HPDE6-E6E7 (cell line): ENCODE results near the gene C16orf95.
A peak's percentile ranks its signal among the peaks of the same experiment; 100 is the strongest.
"Not testable (repeated sequence)": the region's sequence is repeated elsewhere in the genome, so short reads cannot be mapped to it uniquely, and the experiment has no call there.

Source experiments
- DNase-seq: peaks from one replicate; pipeline ENCODE4 v3.0.0; 2011; ENCODE audit warnings: missing footprints; ENCODE audit errors: extremely low spot score

Gene C16orf95

DNA sequence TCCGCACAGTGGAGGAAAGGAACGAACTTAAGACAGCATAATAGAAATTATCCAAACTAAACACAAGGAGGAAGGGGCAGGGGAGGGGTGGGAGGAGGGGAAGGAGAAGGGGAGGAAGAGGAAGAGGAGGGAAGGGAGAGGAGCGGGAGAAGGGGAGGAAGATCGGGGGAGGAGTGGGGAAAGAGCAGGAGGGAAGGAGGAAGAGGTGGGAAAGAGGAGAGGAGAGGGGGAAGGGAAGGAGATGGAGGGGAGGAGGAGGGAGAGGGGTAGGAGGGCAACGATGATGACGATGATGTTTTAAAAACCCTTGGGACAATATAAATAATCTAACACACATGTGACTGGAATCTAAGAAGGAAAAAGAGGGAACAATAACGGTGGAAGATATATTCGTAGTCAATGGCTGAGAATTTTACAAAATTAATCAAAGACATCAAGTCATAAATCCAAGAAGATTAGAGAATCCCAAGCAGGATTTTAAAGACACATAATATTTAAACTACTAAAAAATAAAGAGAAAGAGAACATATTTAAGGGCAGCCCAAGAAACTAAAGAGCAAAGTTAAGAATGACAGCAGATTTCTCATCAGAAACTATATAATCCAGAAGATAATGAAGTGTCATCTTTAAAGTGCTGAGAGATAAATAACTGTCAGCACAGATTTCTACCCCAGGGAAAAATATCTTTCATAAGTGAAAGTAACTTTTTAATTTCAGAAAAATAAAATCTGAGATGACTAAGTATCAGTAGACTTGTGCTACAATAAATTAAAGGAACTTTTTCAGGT is 30.2 kb downstream of the C16orf95 start:
- no peak for DNase-seq

DNA sequence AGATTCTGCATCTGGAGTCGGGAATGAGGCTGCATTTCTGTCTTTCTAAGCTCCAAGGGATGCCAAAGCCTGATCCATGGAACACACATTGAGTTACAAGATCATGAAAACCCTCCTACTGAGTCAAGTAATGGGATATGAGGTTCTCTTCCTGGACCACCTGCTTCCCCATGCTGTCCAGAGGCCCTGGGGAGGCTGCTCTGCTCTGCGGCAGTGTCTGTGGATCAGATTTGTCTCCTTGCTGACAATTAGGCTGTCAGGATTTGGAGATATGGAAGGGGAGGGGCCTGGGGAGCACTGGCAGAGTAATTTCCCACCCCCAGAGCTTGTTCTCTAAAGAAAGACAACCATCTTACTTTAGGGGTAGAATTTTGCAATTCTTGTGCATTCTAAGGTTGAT is 33.0 kb downstream of the C16orf95 start:
- DNase-seq: no peak

DNA sequence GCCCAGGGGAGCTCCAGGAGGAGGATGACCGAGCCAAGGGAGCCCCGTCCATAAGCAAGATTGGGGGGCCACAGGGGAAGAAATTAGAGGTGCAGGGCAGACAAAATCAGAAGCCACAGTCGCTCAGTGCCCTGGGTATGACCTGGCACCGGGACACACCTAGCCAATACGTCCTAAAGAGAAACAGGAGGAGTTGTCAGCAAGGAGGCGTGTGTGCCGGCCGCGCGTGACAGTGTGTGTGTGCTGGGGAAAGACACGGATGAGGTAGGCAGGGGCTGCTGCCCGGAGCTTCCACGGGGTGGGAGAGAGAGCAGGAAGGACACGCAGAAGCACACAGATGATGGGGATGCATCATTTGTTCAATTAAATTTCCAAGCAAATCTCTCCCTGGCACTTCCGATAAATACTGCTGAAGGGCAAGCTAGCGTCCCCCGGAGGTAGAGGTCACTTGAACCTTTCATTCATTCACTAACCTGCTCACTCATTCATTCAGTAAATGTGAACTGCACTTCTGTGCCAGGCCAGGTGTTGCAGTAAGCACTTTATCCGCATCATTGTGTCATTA is 38.0 kb downstream of the C16orf95 start:
- no peak for DNase-seq

GRCh38 chr16:87278191-87279093 is 38.8 kb downstream of the C16orf95 start:
- DNase-seq: peak; percentile 86

- no peak for DNase-seq
These were observed 40.3 kb downstream of the C16orf95 start for GRCh38 chr16:87276924-87277323.

DNA sequence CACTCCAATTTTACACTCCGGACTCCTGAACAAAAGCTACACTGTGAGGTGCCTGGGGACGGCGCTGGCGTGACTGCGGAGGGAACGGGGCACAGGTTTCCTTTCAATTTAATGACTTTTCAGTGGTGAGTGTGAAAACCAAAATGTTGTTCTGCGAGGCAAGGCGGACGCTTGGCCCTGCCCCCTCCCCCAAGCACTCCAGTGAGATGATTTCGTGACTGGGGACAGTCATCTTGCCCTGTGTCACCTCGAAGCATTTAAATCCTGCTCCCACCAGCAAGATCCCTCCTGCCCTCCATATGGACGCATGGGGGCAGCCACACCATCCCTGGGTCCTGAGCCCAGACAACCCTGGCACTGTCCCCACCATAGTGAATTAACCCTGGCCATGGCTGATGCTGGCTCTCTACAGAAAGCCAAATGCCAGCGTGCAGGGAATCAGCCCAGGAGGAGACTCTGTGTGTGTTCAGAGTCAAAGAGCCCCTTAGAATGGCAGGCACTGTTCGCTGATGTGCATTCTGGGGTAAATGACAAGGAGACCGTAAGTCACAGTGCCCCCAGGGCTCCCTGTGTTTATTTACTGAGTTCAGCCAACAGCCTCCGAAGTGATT is 41.0 kb downstream of the C16orf95 start:
- DNase-seq: no peak

DNA sequence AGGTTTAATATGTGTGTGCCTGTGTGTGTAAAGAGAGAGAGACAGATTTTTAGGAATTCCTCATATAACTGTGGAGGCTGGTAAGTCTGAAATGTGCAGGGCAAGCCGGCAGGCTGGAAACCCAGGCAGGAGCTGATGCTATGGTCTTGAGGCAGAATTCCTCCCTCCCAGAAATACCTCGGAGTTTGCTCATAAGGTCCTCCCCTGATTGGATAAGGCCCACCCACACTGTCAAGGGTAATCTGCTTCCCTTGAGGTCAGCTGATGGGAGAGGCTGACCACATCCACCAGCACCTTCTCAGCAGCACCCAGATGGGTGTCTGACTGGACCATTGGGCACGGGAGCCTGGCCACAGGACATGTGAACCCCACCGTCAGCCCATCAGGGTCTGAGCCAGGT is 42.4 kb downstream of the C16orf95 start:
- DNase-seq: no peak

DNA sequence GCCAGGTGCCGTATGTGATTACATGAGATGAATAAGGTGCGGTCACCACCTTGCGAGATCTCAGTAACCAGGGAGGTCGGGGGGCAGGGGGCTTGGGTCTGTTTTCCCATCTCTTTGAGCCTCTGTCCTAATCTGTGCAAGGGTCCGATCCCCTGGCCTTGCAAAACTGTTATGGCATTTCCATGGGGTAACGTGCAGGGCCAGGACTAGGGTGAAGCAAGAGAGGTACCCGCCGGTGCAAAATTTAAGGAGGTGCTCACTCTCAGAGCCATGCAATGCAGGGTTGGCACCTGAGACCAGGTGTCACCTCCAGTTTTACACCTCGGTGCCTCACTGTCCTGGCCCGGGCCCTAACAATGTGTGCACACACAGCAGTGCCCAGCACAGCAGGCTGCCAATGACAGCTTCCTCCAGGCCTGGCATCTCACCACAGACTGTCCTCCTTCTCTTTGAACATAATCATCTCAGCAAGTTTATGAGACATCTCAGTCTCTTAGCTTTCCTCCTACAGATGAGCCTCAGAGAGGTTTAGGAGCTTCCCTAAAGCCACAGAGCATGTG is 43.6 kb downstream of the C16orf95 start:
- no peak for DNase-seq

- no peak for DNase-seq
These were observed 45.9 kb downstream of the C16orf95 start for GRCh38 chr16:87271256-87271655.

DNA sequence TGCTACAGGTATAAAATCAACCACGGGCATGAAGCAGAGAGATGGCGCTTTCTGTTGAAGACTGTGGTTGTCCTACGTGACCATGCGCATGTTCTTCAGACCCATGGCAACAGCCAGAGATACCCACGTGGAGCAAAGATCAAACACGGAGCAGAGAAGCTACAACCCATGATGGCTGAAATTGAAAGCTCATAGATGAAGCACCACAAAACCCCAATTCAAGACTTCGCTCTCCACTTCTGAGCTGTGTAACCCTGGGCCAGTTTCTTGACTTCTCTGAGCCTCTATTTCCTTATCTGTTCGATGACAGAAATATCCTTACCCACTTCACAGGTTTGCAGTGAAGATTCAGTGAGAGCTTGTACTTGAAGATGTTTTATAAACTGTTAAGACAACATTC is 49.6 kb downstream of the C16orf95 start:
- no peak for DNase-seq

- DNase-seq: no peak
These were observed 50.3 kb downstream of the C16orf95 start for GRCh38 chr16:87266846-87267245.

GRCh38 chr16:87265261-87265660 is 51.9 kb downstream of the C16orf95 start:
- DNase-seq: no peak

- DNase-seq: no peak
These were observed 52.6 kb downstream of the C16orf95 start for GRCh38 chr16:87264634-87265033.

- DNase-seq: no peak
These were observed 53.7 kb downstream of the C16orf95 start for GRCh38 chr16:87263418-87264052.

DNA sequence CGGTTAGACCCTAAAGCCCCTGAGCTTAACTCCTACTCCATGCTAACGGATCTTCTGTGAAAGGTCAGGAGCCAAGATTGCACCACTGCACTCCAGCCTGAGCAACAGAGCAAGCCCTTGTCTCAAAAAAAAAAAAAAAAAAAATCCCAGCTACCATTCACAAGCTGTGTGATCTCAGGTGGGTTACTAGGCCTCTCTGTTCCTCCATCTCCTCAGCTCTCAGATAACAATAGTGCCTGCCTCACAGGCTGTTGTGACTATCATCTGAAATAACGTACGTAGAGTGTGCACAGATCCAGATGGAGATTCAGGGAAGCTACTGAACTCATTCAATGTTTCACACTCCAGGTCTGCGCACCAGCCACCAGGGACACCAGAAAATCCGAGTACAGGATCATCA is 57.8 kb downstream of the C16orf95 start:
- DNase-seq: no peak

GRCh38 chr16:87258653-87259052 is 58.5 kb downstream of the C16orf95 start:
- DNase-seq: not testable (repeated sequence)

DNA sequence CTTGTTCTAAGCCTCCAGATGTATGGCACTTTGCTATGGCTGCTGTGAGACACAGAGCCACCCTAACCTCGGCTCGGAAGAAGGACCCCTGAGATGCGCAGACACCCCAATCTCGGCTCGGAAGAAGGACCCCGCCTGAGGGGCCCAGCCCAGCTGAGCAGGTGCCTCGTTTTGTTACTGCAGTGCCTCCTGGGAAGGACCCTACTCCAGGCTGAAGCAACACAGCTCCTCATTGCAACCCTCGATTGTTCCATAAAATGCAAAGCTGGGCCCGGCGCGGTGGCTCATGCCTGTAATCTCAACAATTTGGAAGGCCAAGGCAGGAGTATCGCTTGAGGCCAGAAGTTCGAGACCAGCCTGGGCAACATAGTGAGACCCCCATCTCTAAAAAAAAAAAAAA is 61.3 kb downstream of the C16orf95 start:
- DNase-seq: no peak

- no peak for DNase-seq
These were observed 62.5 kb downstream of the C16orf95 start for GRCh38 chr16:87254734-87255133.

- no peak for DNase-seq
These were observed 62.9 kb downstream of the C16orf95 start for GRCh38 chr16:87254296-87254695.

GRCh38 chr16:87253536-87253935 is 63.7 kb downstream of the C16orf95 start:
- DNase-seq: no peak
